HG03565 (cell line): ENCODE data around the gene SLC22A17.

ENCODE experiments used
- ATAC-seq: cut with Tn5 transposase; IDR thresholded peaks from one replicate; pipeline ENCODE4 v1.9.1; 2021; ENCODE audit warnings: mild to moderate bottlenecking, moderate library complexity; ENCODE audit not compliant: unreplicated experiment

The SLC22A17 gene

DNA sequence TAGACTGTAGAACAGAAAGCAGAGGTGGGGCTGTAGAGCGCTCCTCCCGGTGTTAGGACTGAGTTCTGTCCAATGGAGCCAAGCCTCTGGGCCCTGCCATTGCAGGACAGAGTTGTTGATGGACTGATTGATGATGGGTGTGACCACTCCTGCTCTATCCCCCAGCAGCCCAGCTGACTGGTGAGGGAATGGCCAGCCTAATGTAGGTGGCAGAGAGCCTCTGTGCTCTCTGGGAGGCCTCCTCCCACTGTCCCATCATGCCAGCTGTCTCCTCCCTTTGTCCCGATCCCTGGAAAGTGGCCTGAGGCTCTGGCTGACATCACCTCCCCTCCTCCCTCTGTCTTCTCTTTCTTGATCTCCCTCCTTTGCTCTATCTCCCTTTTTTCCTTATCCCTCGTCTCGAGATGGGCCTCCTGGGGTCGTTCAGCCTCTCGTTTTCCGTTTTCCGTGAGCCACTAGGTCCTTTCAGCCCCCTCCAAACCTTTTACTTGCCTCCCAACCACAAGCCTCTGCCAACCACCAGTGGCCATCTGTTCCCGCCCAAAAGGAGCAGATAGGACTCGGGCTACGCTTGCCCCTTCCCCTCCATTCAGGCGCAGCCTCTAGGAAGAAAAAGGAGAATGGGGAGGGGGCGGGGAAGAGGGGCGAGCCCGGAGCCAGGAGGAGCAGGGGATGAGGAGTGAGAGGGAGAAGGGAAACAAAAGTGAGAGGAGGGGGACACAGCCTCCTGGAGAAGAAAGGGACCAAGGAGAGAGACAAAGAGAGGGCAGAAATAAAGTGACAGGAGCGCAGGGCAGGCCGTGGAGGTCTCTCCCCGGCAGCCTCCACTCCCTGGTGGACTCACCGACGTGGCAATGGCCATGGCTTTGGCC lies 11.7 kb upstream of the SLC22A17 start:
- ATAC-seq, result no peak

DNA sequence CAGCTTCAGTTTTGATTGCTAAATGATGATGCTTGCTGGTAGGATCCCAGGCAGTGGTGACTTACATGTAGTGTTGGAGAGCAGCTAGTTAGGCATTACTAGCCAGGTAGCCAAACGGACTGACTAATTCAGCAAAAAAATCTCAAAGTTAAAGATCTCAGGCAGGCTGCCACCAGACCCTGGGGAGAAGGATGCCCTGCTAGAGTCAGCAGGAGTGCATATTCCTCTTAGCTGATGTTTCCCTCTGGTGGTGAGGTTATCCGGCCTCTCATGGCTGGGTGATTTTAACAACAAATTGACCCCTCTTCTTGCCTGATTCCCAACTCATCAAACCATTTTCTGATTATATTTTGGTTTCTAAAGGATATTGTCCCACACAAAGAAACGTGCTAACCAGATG lies 9.5 kb upstream of the SLC22A17 start:
- ATAC-seq, result no peak

DNA sequence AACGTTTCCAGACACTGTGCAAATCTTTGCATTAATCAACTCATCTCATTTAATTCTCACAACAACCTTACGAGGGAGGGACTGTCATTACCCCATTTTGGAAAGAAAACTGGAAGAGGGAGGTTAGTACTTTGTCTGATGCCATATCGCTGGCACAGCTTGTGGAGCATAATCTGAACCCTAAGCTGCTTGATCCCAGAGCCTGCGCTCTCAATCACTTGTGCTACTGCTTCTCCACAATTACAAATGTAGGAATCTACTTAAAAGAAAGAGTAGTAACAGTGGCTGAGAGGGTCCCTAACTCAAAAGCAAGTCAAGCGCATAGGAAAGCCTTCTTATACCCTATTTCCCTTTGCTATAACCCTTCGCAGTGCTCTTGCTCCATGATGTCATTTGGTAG lies 9.1 kb upstream of the SLC22A17 start:
- ATAC-seq, result no peak

DNA sequence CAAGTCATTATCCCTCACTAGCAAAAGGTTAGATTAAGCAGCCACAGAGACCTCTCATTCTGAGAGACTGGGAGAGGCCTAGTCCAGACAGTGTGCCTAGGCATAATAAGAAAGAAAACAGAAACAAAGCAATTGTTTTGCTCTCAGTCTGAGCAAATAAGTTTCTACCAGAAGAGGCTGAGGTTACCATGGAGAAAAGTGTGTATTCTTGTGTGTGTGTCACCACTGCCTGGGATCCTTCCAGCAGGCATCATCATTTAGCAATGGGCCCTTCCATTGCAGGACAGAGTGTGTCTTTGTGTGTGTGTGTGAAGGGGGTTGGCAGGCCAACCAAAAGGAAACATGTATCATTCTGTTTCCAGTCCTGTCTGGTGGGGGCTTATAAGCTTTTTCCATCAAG lies 8.6 kb upstream of the SLC22A17 start:
- ATAC-seq, result no peak

DNA sequence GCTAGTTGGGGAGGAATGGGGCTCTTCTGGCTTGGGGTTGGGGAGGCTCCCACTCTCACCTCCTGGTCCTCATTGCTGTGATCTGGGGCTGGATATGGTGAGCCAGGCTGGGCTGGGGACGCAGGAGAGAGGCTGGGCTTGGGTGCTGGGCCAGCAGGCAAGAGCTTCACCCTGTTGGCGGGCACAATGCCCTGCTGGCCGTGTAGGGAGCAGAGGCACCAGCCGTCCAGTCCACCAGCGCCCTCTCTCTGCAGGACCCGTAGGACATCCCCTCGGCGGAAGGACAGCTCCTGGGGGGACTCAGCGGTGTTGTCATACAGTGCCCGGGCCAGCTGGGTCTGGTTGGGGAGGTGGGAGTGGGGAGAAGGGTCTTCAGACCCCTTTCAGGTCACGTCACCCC lies 7.8 kb upstream of the SLC22A17 start:
- ATAC-seq, result no peak

DNA sequence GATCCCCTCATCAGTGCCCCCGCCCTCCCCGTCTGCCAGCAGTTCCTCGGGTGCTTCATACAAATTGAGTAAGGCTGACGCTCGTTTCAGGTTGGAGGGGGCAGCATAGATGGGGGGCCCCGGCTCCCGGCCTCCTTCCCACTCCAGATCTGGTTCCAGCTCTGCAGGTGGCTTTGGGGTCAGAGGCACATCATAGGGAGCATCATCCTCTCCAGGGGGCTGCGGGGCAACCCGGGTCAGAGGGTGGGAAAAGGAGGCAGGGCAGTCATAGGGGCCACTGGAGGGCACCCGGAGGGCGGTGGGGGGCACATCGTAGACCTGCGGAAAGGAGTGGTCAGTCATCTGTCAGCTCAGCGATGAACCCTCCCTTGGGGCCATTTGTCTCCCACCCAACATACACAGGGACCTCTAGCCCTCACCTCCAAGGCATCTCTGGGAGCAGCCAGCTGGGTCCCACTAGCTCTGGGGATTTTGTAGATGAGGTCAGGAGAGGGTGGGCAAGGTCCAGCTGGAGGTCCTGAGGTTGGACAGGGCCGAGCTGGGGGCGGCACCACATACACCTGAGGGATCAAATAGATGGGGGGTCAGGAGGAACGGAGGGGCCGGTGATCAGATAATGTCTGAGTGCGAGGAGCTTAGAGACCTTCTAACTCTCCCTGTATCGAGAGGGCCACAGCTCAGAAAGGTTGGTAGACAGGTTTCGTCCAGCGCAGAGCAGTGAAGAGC lies 7.2 kb upstream of the SLC22A17 start:
- ATAC-seq, result no peak

DNA sequence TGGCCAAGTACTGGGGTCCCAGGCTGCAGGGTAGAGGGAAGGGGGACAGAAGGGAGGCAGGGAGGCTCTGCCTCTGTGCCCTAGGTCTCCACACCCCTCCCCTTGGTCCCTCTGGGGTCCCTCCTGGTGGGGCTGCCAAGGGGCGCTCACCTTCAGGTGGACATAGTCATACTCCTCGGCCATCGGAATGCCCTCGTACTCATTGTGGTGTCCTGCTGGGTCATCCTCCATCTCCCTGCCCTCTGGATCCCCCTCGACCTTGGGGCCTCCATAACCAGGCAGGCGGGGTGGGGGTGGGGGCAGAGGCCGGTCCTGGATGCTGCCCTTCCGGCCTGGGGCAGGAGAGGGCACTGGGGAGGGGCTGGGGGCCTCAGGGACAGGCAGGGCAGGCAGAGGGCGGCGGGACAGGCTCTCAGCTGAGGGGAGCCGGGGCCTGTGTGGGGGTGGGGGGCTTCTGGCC lies 6.5 kb upstream of the SLC22A17 start:
- ATAC-seq, result no peak

DNA sequence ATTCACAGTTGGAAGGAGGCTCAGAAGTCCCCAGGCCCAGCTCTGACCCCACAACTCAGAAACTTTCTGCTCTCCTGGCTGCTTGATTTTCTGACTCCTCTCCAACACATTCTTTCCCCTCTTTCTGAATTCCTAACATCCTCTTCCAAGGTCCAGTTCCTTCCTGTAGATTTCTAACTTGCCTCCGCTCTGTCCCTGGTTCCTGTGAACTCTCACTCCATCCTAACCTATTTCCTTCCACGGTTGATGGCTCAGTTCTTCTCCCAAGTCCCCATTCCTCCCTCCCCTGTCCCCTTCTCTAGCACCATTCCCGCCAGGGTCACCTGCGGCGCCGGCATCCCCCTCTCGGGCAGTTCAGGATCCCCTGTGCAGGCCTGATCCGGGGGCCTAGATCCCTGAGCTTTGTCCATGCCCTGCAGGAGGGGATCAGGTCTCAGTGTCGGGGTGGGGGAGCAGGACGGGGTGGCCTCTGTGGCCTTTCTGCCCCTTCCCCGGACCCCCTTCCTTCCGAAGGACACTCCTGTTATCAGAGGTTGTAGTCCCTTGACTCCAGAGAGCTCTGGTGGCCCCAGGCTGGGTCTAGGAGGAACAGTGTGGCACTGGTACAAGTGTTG lies 6.0 kb upstream of the SLC22A17 start:
- ATAC-seq, result no peak

DNA sequence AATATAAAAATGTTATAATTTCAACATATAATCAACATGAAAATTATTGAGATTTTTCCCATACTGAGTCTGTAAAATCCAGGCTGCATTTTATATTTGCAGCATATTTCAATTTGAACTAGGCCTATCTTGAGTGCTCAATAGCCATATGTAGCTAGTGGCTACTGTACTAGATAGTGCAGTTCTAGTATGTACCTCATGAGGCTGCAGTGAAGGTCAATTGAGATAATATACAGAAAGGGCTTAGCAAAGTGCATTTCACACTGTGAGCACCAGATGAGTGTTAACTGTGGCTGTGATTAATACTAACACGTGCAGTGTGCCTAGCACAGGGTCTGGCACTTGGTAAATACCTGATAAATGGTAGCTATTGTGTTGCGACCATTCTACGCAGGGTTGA lies 5.4 kb upstream of the SLC22A17 start:
- no peak for ATAC-seq

DNA sequence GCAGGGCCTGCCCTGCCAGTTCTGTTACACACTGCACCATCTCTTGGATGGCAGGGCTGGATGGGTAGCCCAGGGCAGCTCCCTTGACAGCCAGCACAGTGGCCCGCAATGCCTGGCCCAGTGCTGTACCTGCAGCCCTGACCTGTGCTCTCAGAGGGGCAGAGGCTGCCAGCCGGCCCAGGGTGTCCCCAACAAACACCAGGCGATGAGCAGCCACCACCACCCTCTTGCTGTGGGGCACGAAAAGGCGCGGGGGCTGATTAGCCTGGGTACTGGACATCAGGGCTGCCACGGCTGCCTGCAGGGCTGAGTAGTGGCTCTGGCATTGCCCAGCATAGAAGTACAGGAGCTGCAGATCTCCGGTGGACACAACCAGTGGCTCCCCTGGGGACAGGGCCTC lies 4.6 kb upstream of the SLC22A17 start:
- ATAC-seq, result no peak

DNA sequence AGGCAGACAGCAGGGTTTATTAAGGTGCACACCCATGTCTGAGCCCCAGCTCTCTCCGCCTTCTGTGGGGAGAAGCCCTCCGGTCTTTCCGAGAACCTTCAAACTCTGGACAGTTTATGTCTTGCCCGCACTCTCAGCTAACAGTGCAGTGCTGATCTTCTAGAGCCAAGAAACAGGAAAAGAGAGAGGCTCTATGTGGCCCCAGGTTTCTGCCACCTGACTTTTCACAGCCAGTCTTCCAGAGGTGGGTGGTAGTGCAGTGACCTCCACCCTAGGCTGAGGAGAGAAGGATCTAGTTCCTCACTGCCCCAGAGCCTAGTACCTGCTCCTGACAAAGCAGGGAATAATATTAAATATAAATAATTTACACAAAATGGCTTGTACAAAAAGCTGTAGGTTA lies 4.0 kb upstream of the SLC22A17 start:
- ATAC-seq, result no peak

DNA sequence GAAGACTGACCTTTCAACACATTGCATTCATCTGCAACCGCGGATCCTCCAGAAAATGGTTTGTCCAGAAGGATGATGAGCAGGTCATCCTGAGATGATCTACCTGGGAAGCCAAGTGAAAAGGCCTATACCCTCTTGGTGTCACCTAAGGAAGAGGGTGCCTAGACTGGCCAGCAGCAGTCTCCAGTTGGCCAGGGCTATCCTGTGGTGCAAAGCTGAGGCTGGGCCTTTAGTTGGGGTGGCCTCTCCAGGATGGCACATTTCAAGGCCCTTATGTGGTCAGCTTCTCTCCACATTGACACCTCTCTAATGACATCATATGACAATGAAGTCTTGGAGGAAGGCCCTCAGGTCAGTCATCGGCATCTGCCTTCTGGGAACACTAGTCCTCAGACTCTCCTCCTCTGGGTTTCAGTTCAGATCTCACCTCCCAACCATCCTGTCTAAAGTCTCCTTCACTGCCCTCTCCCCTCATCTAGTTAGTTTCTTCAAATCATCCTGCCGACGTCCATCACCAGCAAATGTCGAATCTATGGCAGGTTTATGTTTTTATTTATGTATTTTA lies 3.3 kb upstream of the SLC22A17 start:
- no peak for ATAC-seq

DNA sequence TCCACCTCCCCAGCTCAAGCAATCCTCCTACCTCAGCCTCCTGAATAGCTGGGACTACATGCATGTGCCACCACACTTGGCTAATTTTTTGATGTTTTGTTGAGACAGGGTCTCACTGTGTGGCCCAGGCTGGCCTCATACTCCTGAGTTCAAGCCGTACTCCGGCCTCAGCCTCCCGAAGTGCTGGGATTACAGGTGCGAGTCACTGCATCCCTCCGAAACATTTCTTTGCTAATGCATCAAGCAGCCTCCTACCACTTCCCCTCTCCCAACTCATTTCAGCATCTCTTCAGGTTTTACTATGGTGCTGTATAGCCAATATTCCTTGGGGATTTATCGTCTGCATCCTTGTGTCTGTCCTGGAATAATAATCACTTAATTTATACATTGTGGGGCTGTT lies 2.3 kb upstream of the SLC22A17 start:
- no peak for ATAC-seq

DNA sequence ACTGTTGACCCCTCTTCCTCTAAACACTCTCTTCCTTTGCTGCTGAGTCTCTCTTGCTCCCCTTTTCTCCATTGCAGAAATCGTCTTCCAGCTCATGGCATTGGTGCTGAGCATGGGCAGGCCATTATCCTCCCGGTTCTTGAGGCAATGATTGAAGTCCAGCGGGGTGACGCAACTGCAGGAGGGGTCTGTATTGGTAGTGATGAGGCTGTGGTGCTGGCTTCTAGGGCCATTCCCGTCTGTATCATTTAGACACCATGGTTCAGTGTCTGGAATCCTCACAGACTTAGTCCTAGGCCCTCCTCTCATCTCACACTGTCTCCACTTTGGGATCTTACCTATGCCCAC lies 720 bp upstream of the SLC22A17 start:
- no peak for ATAC-seq

DNA sequence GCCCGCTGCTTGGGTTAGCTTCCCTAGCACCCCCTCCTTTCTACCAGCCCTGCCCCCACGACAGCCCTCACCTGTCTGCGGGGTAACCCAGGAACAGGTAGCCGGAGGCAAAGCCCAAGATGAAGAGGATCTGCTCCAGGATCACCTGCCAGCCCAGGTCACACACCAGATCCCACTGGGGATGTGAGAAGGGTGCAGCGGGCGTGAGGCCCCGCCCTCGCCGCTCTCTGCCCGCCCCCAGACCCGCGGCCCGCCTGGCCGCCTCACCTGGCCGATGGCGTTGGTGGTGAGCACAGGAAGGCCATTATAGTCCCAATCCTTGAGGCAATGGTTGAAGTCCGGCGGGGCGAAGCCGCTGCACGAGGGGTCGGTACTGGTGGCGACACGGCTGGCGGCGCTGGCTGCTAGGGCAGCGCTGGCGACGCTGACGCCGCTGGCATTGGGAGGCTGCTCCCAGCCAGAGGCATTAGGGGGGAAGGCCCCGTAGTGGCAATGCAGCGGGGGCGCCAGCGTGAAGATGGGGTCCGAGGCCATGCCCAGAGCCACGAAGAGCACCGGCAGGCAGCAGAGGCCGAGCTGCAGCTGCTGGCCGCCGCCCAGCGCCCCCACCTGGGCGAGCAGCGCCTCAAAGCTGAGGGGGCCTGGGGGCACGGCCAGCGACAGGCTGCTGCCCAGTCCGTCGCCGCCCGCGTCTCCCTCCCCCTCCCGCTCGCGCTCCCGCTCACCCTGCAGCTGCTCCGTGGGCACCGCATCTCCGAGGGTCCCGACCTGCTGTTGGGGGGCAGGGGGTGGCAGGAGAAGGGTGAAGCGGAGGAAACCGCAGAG lies 794 bp downstream of the SLC22A17 start:
- ATAC-seq, result no peak

DNA sequence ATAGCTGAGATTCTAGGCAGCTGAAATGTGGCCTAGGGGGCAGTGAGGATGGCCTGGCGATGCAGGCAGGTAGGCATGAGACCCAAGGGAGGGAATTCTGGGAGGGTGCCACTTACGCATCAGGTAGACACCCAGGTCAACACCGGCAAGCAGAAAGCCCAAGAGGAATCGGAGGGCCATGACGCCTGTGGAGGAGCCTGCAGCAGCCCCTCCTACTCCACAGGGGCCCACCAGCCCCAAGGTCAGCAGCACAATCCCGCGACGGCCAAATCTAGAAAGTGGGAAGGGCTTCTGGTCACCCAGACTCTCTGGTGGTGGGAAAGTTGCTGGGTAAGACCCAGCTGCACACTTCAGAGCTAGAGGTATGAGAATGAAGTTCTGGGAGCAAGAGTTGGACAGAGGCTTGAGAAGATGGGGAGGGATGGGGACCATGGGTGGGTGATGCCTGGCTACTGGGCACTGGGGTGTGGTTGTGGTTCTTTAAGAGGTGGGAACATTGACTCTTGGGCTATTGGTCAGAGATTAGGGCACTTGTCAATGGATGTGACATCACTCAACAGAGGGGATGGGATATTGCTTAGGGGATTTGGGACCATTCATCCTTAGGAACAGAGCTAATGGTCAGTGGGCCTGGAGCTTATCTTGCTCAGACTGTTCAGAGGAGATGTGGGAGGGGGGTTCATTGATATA lies 3.4 kb downstream of the SLC22A17 start:
- ATAC-seq, result no peak

DNA sequence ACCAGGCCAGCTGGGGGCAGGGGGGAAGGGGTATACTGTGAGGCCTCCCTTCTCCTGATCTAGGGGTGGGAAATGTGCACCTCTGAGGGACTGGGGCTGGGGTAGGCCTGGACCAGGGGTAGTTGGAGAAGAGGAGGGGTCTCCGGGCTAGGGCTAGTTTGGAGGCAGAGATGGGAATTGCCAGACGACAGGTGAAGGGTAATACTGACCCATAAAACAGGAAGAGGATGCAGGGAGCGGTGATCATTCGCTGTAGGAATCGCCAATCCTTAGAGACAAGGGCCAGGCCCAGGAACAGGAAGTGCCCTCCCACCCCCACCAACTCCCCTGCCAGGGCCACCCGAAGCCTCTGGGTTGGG lies 4.4 kb downstream of the SLC22A17 start:
- ATAC-seq, result no peak

DNA sequence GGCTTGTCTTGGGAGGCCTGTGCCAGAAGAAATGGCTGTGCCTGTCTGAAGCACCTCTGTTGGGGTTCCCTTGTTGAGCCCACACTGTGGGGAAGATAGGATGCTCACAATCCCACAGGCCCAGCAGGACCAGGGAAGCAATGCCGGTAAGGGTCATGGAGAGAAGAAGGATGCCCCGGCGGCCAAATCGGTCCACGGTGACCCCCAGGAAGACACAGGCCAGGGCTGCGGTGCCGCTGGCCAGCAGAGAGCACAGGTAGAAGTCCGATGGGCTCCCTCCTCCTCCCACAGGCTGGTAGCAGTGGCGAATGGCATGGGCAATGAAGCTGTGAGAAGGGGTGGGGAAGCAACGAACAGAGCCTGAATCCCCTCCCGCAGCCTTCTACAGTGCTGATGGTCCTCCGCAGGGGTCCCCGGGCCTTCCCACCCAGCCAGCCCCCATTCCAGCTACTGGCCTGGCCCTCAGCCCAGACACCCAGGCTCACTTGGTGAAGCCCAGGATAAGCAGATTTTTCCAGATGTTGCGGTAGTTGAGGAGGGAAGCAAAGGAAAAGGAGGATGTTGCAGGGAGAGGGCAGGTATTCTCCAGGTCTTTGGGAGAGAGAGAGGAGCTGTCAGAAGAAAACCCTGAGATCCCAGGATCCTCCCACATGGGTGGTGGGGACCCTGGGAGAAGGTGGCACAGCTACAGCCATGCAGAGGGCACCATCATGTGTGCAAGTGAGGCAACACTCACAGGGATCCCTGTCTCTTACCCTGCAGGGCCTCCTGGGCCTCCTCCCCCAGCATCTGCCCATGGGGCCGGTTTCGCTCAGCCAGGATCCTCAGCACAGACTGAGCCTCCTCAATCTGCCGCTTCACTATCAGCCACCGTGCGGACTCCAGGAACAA lies 5.0 kb downstream of the SLC22A17 start:
- no peak for ATAC-seq

DNA sequence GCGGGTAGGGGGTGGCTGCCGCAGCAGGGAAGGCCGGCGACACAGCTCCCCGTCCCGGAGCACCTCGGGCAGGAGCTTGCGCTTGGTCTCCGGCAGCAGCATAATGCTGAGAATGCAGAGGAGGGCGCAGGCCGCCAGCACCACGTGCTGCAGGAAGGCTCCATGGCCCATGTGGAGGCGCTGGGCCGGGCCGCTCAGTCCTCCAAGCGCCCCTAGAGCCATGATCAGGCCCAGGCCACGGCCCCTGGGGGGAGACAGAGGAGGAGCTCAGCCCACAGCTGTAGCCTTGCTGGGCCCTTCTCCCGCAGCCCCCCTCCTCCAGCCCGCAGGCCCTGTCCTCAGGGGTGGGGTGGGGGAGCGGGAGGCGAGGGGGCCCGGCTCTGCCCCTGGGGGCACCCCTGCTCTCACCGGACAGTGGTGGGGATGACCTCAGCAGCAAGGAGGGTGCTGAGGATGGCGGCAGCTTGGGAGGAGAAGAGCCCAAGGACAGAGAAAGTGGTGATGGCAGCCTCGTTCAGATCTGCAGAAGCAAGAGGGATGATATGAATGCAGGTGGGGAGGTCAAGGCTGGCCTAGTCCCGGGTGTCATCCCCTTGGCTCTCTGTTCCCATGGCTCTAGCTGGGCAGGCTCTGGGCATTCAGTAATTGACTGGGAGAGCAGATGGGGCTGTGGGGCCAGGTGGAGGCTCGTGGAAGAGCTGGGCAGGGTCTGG lies 5.8 kb downstream of the SLC22A17 start:
- no peak for ATAC-seq
